ENCODE measurements around the gene VDAC1.

VDAC1 gene

DNA sequence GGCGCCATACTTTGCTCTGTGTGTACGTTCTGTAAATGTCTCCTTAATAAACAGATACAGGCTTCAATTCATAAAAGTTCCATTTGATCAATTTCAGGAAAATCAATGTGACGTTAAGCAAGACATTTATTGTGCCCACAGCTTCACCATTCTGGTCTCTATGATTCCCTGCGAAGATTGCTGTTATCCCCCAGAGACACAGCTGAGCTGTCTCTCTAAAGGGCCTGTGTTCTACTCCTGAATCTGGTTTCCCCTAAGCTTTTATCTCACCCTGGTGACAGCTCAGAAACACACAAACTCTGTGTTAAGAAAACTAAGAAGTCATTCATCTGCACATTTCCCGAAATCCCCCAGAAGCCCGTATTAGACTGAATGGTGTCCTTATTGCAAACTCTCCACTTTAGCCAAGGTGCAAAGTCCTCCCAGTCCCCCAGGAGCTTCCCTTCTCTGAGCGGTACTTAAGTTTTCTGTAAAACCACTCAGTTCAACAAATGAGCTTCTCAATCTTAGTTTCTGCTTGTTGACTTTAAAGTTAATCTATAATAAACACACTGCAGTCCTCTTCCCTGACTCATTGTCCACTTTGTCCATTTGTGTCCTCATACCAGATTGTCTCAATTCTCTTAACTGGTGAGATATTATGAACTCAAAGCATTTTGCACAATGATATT, 35.0 kb downstream of the VDAC1 start:
- H3K4me1 ChIP-seq (ENCODE audit: control insufficient read depth in 5 of 5, insufficient read depth in 5 of 5, low read length in 5 of 5), result peaks cover 0 to 72% (median 39%) of the 10 kb centered on the region in 5 donors
- H3K9ac ChIP-seq (ENCODE audit: low read length in 5 of 5), result no peak overlapping the region
- no peak overlapping the region for H3K4me3 ChIP-seq (ENCODE audit: low read depth in 1 of 5, low read length in 5 of 5)
- no peaks in the 10 kb centered on the region for H3K9me3 ChIP-seq (ENCODE audit: control insufficient read depth in 5 of 5, low read length in 5 of 5)
- peaks cover 12 to 27% (median 18%) of the 10 kb centered on the region in 5 donors for H3K36me3 ChIP-seq (ENCODE audit: control insufficient read depth in 5 of 5, insufficient read depth in 5 of 5, low read length in 5 of 5)
- no peaks in the 10 kb centered on the region for H3K27me3 ChIP-seq (ENCODE audit: control insufficient read depth in 5 of 5, insufficient read depth in 4 of 5, low read length in 5 of 5)
- H3K27ac ChIP-seq (ENCODE audit: low read depth, low read length), result peak overlapping the region; percentile 47

DNA sequence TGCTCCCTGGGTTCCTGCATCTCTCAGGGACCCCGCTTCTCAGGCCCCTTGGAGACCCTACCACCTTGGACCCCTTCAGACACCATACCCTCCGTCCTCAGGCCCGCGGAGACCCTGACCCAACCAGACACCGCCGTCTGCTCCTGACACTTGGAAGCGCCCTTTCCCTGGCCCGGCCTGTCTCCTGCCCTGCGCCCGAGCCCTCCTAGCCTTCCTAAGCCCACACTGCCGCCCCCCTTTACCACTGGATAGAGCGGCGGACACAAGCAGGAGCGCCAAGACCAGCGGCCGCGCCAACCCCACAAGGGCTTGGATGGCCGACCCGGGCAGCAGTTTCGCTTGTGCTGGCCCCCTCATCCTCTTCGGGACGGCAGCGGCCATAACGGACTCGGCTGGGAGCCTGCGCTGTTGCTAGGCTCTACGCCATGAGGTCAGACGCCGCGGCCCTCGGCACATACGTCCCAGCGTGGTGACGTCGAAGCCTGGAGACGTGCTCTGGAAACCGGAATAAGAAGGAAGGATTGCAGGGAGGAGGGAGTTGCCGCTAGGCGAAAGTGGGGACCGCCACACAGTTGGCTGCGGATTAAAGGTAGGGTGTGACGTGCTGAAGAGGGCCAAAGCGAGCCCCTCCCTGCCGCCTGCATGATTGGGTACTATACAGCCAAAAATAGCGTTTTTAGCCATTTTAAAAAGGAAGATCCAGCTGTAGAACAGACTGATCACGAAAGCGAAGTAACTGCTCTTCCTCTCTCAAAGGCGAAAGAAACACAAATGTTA, 36.4 kb downstream of the VDAC1 start, which contains the start of gene C5orf15:
C5orf15 (minus strand) TSS at position 422 of the 777 bp plus-strand sequence; CDS start at position 381, 41 bp downstream.
- H3K4me3 ChIP-seq (ENCODE audit: low read depth in 1 of 5, low read length in 5 of 5), result peak within 1 kb of the TSS; percentile 81 to 98 (median 94)
- peaks cover 0 to 3% (median 0%) of the 10 kb centered on the region in 5 donors for H3K9me3 ChIP-seq (ENCODE audit: control insufficient read depth in 5 of 5, low read length in 5 of 5)
- H3K27me3 ChIP-seq (ENCODE audit: control insufficient read depth in 5 of 5, insufficient read depth in 4 of 5, low read length in 5 of 5), result no peaks in the 10 kb centered on the region
- H3K36me3 ChIP-seq (ENCODE audit: control insufficient read depth in 5 of 5, insufficient read depth in 5 of 5, low read length in 5 of 5), result peaks cover 6 to 14% (median 11%) of the 10 kb centered on the region in 5 donors
- peak within 1 kb of the TSS; percentile 85 to 100 (median 98) for H3K9ac ChIP-seq (ENCODE audit: low read length in 5 of 5)
- peak within 1 kb of the TSS; percentile 98 for H3K27ac ChIP-seq (ENCODE audit: low read depth, low read length)
- peaks cover 0 to 62% (median 27%) of the 10 kb centered on the region in 5 donors for H3K4me1 ChIP-seq (ENCODE audit: control insufficient read depth in 5 of 5, insufficient read depth in 5 of 5, low read length in 5 of 5)

DNA sequence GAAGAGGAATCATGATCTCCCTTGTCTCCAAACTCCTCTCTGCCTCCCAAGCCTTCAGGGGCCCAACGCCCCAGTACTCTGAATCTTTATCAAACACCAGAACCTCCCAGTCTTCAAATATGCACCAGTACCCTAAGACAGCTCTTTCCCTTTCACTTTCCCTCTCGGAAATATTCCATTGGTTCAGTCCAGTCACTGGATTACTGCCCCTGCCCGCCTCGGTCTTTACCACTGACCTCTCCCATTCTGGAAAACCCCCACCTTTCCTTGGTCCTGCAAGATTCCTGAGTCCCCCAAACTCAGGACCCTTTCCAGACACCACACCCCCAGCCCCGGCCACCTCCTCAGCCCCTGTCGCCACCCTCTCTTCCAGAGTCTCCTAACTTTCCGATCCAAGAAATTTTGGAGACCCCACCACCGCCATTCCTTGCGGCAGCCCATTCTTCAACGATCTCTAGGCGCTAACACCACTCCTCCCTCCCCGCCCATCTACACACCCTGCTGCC, 37.0 kb downstream of the VDAC1 start:
- Histone ChIP-seq H3K4me3 (ENCODE audit: low read depth in 1 of 5, low read length in 5 of 5) (peak overlapping the region; percentile 81 to 98 (median 94)), H3K4me1 (ENCODE audit: control insufficient read depth in 5 of 5, insufficient read depth in 5 of 5, low read length in 5 of 5) (peaks cover 0 to 62% (median 34%) of the 10 kb centered on the region in 5 donors), H3K36me3 (ENCODE audit: control insufficient read depth in 5 of 5, insufficient read depth in 5 of 5, low read length in 5 of 5) (peaks cover 0 to 7% (median 4%) of the 10 kb centered on the region in 5 donors), H3K9ac (ENCODE audit: low read length in 5 of 5) (peak overlapping the region; percentile 85 to 100 (median 98)), H3K27me3 (ENCODE audit: control insufficient read depth in 5 of 5, insufficient read depth in 4 of 5, low read length in 5 of 5) (no peaks in the 10 kb centered on the region), H3K9me3 (ENCODE audit: control insufficient read depth in 5 of 5, low read length in 5 of 5) (peaks cover 0 to 3% (median 0%) of the 10 kb centered on the region in 5 donors), H3K27ac (ENCODE audit: low read depth, low read length) (peak overlapping the region; percentile 98)

DNA sequence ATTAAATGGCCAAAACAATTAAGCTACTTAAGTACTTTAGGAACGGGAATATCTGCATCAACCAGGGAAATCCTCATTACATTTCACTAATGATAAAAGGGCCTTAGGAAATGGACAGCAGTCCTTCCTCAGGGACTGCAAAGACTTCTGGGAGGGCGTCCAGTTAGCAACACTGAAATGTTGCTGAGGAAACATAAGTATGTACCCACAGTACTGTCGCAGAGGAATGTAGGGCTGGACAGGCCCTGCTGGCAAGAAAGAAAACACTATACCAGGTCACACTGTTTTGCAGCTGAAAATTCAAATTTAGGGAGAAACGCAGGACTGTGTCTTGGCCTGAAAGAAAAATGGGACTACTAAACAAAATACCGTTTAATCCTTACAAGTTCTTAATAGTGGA, 37.7 kb downstream of the VDAC1 start:
- peaks cover 0 to 3% (median 0%) of the 10 kb centered on the region in 5 donors for H3K9me3 ChIP-seq (ENCODE audit: control insufficient read depth in 5 of 5, low read length in 5 of 5)
- H3K9ac ChIP-seq (ENCODE audit: low read length in 5 of 5), result peak overlapping the region in 4 of 5 donors; percentile 85 to 100 (median 96)
- peak overlapping the region; percentile 98 for H3K27ac ChIP-seq (ENCODE audit: low read depth, low read length)
- no peaks in the 10 kb centered on the region for H3K27me3 ChIP-seq (ENCODE audit: control insufficient read depth in 5 of 5, insufficient read depth in 4 of 5, low read length in 5 of 5)
- H3K4me1 ChIP-seq (ENCODE audit: control insufficient read depth in 5 of 5, insufficient read depth in 5 of 5, low read length in 5 of 5), result peaks cover 0 to 68% (median 40%) of the 10 kb centered on the region in 5 donors
- H3K36me3 ChIP-seq (ENCODE audit: control insufficient read depth in 5 of 5, insufficient read depth in 5 of 5, low read length in 5 of 5), result peaks cover 0 to 6% (median 2%) of the 10 kb centered on the region in 5 donors
- H3K4me3 ChIP-seq (ENCODE audit: low read depth in 1 of 5, low read length in 5 of 5), result peak overlapping the region in 4 of 5 donors; percentile 81 to 98 (median 94)

DNA sequence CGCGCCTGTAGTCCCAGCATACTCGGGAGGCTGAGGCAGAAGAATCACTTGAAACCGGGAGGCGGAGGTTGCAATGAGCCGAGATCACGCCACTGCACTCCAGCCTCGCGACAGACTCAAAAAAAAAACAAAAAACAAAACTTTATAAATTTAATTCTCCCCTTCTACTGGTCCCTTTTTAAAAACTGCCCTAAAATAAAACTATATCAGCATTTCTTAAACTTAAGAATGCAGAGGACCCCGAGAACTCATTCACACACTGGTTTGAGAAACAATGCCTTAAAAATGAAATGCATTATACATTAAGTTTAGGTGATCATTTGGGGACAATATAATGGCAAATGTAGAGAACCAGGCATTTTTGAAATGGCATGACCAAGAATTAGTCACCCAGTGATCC, 38.7 kb downstream of the VDAC1 start:
- peaks cover 0 to 3% (median 0%) of the 10 kb centered on the region in 5 donors for H3K9me3 ChIP-seq (ENCODE audit: control insufficient read depth in 5 of 5, low read length in 5 of 5)
- peak overlapping the region; percentile 98 for H3K27ac ChIP-seq (ENCODE audit: low read depth, low read length)
- H3K4me1 ChIP-seq (ENCODE audit: control insufficient read depth in 5 of 5, insufficient read depth in 5 of 5, low read length in 5 of 5), result peaks cover 0 to 64% (median 41%) of the 10 kb centered on the region in 5 donors
- no peak overlapping the region for H3K4me3 ChIP-seq (ENCODE audit: low read depth in 1 of 5, low read length in 5 of 5)
- no peaks in the 10 kb centered on the region for H3K27me3 ChIP-seq (ENCODE audit: control insufficient read depth in 5 of 5, insufficient read depth in 4 of 5, low read length in 5 of 5)
- H3K9ac ChIP-seq (ENCODE audit: low read length in 5 of 5), result no peak overlapping the region
- H3K36me3 ChIP-seq (ENCODE audit: control insufficient read depth in 5 of 5, insufficient read depth in 5 of 5, low read length in 5 of 5), result peaks cover 0 to under 1% (median 0%) of the 10 kb centered on the region in 5 donors

DNA sequence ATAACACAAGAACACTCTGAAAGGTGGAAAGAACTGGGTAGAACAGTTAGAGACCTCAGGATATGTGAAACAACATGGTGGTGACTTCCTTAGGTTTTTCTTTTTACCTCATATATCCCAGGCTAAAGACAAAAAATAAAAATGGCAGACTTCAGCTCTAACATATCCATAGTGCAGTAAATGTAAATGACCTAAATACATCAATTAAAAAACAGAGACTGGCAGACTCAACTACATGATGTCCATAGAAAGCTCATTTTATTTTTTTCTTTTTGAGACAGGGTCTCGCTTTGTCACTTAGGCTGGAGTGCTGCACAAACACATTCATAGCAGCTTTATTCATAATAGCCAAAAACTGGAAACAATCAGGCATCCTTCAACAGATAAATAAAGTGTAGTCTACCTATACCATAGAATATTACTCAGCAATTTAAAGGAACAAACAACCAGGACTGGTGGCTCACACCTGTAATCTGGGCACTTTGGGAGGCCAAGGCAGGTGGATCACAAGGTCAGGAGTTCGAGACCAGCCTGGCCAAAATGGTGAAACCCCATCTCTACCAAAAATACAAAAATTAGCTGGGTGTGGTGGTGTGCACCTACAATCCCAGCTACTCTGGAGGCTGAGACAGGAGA, 41.2 kb downstream of the VDAC1 start:
- H3K9me3 ChIP-seq (ENCODE audit: control insufficient read depth in 5 of 5, low read length in 5 of 5), result peaks cover 0 to 3% (median 0%) of the 10 kb centered on the region in 5 donors
- H3K4me1 ChIP-seq (ENCODE audit: control insufficient read depth in 5 of 5, insufficient read depth in 5 of 5, low read length in 5 of 5), result peaks cover 0 to 58% (median 35%) of the 10 kb centered on the region in 5 donors
- no peak overlapping the region for H3K4me3 ChIP-seq (ENCODE audit: low read depth in 1 of 5, low read length in 5 of 5)
- H3K27ac ChIP-seq (ENCODE audit: low read depth, low read length), result peak overlapping the region; percentile 82
- no peaks in the 10 kb centered on the region for H3K27me3 ChIP-seq (ENCODE audit: control insufficient read depth in 5 of 5, insufficient read depth in 4 of 5, low read length in 5 of 5)
- H3K9ac ChIP-seq (ENCODE audit: low read length in 5 of 5), result peak overlapping the region in 1 of 5 donors; percentile 0
- peaks cover 0 to 9% (median 4%) of the 10 kb centered on the region in 5 donors for H3K36me3 ChIP-seq (ENCODE audit: control insufficient read depth in 5 of 5, insufficient read depth in 5 of 5, low read length in 5 of 5)

DNA sequence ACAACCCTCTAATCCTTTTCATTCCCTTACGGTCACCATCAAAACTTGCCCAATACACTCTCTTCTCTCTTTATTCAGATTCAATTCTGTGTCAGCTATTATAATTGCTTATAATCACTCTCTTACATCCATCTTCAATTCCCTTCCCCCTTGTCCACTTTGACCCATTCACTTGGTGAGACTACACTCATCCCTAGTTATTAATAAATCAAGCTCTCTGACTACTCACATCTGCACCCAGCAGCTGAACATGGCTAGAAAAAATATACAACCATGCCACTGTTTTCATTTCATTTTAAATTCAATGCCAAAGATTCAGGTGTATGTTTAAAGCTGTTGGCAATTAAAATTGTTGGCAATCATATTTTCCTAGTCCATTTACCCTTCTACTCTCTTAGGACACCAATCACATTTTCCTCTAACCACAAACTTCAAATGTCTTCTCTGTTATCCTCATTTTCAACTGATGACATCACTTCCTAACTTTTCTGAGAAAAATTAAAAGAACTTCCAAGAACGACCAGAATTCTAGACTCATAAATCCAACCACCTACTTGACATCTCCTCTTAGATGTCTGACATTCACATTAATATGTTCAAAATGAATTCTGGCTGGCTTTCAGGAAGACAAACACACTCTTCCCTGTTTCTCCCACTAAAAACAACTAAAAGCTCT, 41.8 kb downstream of the VDAC1 start:
- no peak overlapping the region for H3K4me3 ChIP-seq (ENCODE audit: low read depth in 1 of 5, low read length in 5 of 5)
- peaks cover 0 to 3% (median 0%) of the 10 kb centered on the region in 5 donors for H3K9me3 ChIP-seq (ENCODE audit: control insufficient read depth in 5 of 5, low read length in 5 of 5)
- no peaks in the 10 kb centered on the region for H3K27me3 ChIP-seq (ENCODE audit: control insufficient read depth in 5 of 5, insufficient read depth in 4 of 5, low read length in 5 of 5)
- peaks cover 0 to 56% (median 32%) of the 10 kb centered on the region in 5 donors for H3K4me1 ChIP-seq (ENCODE audit: control insufficient read depth in 5 of 5, insufficient read depth in 5 of 5, low read length in 5 of 5)
- peak overlapping the region; percentile 82 for H3K27ac ChIP-seq (ENCODE audit: low read depth, low read length)
- H3K36me3 ChIP-seq (ENCODE audit: control insufficient read depth in 5 of 5, insufficient read depth in 5 of 5, low read length in 5 of 5), result peaks cover 0 to 13% (median 8%) of the 10 kb centered on the region in 5 donors
- peak overlapping the region in 2 of 5 donors; percentile 0 to 26 for H3K9ac ChIP-seq (ENCODE audit: low read length in 5 of 5)

DNA sequence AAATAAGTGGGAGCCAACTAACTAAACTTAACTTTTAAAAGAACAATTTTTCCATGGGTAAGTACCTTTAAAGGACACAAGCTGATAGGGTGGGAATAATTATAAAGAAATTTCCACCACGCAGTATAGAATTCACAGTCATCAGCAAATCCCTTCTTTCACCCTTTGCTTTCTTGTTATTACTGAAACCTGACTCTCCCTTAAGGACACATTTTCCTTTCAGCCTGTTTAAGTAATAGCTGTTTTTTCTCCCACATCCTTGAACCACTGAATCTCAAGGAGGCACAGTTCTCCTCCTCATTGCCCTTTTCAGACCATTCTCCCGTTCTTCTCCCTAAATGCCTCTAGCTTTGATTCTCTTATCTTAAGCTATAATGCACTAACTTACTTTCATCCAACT, 42.6 kb downstream of the VDAC1 start:
- Histone ChIP-seq H3K4me3 (ENCODE audit: low read depth in 1 of 5, low read length in 5 of 5) (no peak overlapping the region), H3K36me3 (ENCODE audit: control insufficient read depth in 5 of 5, insufficient read depth in 5 of 5, low read length in 5 of 5) (peaks cover 4 to 22% (median 16%) of the 10 kb centered on the region in 5 donors), H3K9me3 (ENCODE audit: control insufficient read depth in 5 of 5, low read length in 5 of 5) (peaks cover 0 to 3% (median 0%) of the 10 kb centered on the region in 5 donors), H3K27ac (ENCODE audit: low read depth, low read length) (peak overlapping the region; percentile 82), H3K9ac (ENCODE audit: low read length in 5 of 5) (peak overlapping the region in 1 of 5 donors; percentile 26), H3K4me1 (ENCODE audit: control insufficient read depth in 5 of 5, insufficient read depth in 5 of 5, low read length in 5 of 5) (peaks cover 0 to 48% (median 24%) of the 10 kb centered on the region in 5 donors), H3K27me3 (ENCODE audit: control insufficient read depth in 5 of 5, insufficient read depth in 4 of 5, low read length in 5 of 5) (no peaks in the 10 kb centered on the region)

DNA sequence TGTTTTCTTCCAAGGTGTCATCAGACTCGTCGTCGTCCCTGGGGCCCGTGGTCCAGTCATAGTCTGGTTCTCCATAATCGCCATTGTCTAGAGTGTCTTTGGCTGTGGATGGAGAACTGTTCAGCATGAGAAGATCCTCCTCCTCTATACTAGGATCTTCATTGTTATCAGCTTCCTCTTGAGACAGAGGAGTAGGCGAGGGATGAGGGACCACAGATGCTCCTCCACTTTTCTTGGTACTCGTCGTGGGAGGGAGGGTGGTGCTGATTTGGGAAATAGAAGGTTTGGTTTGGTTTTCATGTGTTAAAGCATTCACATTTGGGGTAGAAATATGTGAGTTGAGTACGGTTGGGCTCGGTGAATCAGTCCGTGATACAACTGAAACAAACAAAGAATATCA, 45.1 kb downstream of the VDAC1 start:
- Histone ChIP-seq H3K4me1 (ENCODE audit: control insufficient read depth in 5 of 5, insufficient read depth in 5 of 5, low read length in 5 of 5) (peaks cover 0 to 24% (median 14%) of the 10 kb centered on the region in 5 donors), H3K9ac (ENCODE audit: low read length in 5 of 5) (no peak overlapping the region), H3K9me3 (ENCODE audit: control insufficient read depth in 5 of 5, low read length in 5 of 5) (peaks cover 0 to 3% (median 0%) of the 10 kb centered on the region in 5 donors), H3K27me3 (ENCODE audit: control insufficient read depth in 5 of 5, insufficient read depth in 4 of 5, low read length in 5 of 5) (no peaks in the 10 kb centered on the region), H3K4me3 (ENCODE audit: low read depth in 1 of 5, low read length in 5 of 5) (no peak overlapping the region), H3K27ac (ENCODE audit: low read depth, low read length) (peak overlapping the region; percentile 1), H3K36me3 (ENCODE audit: control insufficient read depth in 5 of 5, insufficient read depth in 5 of 5, low read length in 5 of 5) (peaks cover 10 to 40% (median 28%) of the 10 kb centered on the region in 5 donors)
